ENCODE data around the gene C1orf35. TPM values are rescaled to one million over a fixed set of nuclear protein-coding genes. Genes with fewer than 3 reads are reported as not detected.

The C1orf35 gene
- total RNA-seq, 1 donor from 2014 or later = 16.5 TPM

GRCh38 chr1:228109073-228109961 is 6.2 kb upstream of the C1orf35 start, which contains the start of gene MRPL55:
Gene MRPL55, minus strand, starts transcription at chr1:228109299. Its CDS starts 1,039 bp downstream, at chr1:228108260.
- DNase-seq (ENCODE audit: low spot score) = peak; percentile 99

- DNase-seq (ENCODE audit: low spot score) = no peak
Measured at GRCh38 chr1:228108742-228109072, 5.6 kb upstream of the C1orf35 start.

GRCh38 chr1:228108055-228108690 is 5.0 kb upstream of the C1orf35 start:
- DNase-seq (ENCODE audit: low spot score) = no peak

- DNase-seq (ENCODE audit: low spot score) = no peak
Measured at GRCh38 chr1:228107636-228108035, 4.5 kb upstream of the C1orf35 start.

- no peak for DNase-seq (ENCODE audit: low spot score)
Measured at GRCh38 chr1:228106800-228107054, 3.6 kb upstream of the C1orf35 start.

GRCh38 chr1:228105996-228106799 is 3.1 kb upstream of the C1orf35 start:
- DNase-seq (ENCODE audit: low spot score) = no peak

- no peak for DNase-seq (ENCODE audit: low spot score)
Measured at GRCh38 chr1:228105270-228105995, 2.3 kb upstream of the C1orf35 start.

GRCh38 chr1:228104526-228105269 is 1.6 kb upstream of the C1orf35 start:
- peak; percentile 42 for DNase-seq (ENCODE audit: low spot score)

GRCh38 chr1:228101994-228102790 is 933 bp downstream of the C1orf35 start:
- peak; percentile 68 for DNase-seq (ENCODE audit: low spot score)

GRCh38 chr1:228101614-228101993 is 1.5 kb downstream of the C1orf35 start:
- DNase-seq (ENCODE audit: low spot score) = peak; percentile 49

GRCh38 chr1:228100822-228101613 is 2.1 kb downstream of the C1orf35 start:
- DNase-seq (ENCODE audit: low spot score) = peak; percentile 42

- DNase-seq (ENCODE audit: low spot score) = peak; percentile 39
Measured at GRCh38 chr1:228099331-228099732, 3.8 kb downstream of the C1orf35 start.

GRCh38 chr1:228098323-228098931 is 4.7 kb downstream of the C1orf35 start:
- no peak for DNase-seq (ENCODE audit: low spot score)

GRCh38 chr1:228097333-228098081 is 5.6 kb downstream of the C1orf35 start:
- peak; percentile 40 for DNase-seq (ENCODE audit: low spot score)

GRCh38 chr1:228096416-228097332 is 6.5 kb downstream of the C1orf35 start:
- peak; percentile 37 for DNase-seq (ENCODE audit: low spot score)

GRCh38 chr1:228095938-228096337 is 7.2 kb downstream of the C1orf35 start:
- DNase-seq (ENCODE audit: low spot score) = no peak

GRCh38 chr1:228095161-228095560 is 8.0 kb downstream of the C1orf35 start:
- DNase-seq (ENCODE audit: low spot score) = no peak

Measured in ureter (tissue), 1 donor.